Activated T-cell treated with anti-CD3 and anti-CD28 coated beads, Interleukin-2, amount 50 U/mL, for 1 hour (primary cell): ENCODE results near the gene PDZRN4.
"Not testable (repeated sequence)": the region's sequence is repeated elsewhere in the genome, so short reads cannot be mapped to it uniquely, and the experiment has no call there.

Experiments
- DNase-seq: peaks from one replicate; pipeline ENCODE4 v3.0.0-alpha.2; 2020

PDZRN4 gene

DNA sequence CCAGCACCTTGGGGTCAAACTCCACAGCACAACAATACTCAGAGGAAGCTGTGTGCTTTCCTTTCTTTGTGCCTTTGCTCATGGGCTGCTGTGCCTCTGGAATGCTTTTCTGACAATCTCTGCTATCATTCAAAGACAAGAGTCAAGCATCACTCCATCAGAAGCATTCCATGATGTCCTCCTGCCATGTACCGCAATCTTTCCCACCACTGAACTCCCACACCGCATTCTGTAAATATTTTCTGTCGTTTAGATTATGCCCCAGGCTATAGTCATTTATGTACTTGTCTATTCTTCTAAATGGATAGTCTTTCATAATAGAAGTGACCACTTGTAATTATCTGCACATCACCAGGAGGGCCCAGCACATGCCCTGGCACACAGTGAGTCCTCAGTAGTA lies 327.8 kb downstream of the PDZRN4 start:
- DNase-seq: no peak

DNA sequence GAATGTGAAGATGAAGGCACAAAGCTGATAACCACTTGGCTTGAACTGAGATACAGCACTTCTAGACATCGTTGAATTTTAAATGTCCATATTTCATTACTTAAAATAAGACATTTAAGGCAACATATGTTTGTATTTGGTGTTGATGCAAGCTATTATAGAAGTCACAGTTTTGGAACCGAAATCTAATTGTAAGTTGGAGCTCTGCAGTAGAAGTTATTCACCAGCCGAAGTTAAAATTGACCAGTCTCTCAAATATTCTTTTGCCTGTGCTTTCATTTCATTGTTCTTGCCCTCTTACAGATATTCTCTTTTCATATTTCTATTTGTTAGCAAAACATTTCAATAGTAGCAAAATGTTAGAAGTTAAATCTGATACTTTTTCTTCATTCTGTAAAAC lies 332.7 kb downstream of the PDZRN4 start:
- no peak for DNase-seq

DNA sequence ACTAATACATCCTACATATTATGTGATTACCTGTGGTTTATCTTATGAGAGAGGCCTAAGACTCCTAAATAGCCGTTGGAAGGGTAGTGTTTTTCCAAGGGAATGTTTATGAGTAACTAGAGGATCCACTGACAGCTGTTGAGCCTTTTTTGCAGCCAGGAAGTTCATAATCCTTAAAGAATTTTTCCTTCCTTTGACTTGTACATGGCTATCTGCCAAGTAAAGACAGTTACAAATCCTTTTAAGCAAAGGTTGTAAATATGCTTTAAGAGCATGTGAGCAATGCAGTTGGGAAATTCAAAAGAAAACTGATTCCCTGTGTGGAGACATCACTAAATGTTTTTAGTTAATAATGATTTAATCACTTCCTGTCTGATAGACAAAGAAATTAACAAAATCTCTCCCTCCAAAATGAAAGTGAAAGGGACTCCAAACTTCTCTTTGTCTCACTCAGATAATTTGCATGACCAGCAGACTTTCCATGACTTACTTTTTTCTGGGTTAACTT lies 333.8 kb downstream of the PDZRN4 start:
- DNase-seq: no peak

DNA sequence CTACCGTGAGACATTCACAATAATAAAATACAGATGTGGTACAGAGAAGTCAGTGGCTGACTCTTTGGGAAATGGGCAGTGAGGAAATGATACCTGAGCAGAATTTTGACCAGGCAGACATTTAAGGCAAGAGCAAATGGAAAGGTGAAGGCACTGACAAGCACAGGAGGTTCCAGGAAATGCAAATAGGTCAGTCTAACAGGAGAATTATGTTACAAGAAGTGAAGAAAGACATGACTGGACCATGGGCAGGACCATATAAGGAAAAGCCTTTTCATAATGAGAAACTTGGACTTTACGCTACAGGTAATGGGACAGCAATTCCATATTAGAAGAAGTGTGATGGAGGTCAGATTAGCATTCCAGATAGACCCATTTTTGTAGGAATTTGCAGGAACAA lies 338.9 kb downstream of the PDZRN4 start:
- DNase-seq: no peak

DNA sequence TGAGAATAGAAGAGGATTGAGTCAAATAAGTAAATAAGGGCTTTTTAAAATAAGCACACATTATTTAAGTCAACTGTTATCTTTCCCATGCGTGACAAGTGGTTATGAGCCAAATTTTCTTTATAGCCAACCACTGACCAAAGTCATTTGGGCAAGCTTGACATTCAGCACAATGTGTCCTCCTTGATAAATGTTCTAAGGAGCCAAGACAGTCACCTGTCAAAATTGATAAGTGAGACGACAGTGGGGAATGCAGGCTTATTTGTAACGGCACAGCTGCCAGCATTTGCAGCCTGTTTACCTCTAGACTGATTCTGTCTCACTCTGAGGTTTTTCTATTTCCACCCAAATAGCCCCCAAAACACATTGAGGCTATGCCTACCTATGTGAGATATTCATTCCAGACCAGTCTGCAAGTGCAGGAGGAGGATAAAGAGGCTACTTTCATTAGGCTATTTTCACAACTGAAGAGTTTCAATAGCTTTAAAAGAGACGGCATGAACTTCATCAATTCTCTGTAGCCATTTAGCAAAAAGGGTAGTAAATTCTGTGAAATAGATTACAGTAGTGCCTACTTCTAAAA lies 339.5 kb downstream of the PDZRN4 start:
- DNase-seq: no peak

DNA sequence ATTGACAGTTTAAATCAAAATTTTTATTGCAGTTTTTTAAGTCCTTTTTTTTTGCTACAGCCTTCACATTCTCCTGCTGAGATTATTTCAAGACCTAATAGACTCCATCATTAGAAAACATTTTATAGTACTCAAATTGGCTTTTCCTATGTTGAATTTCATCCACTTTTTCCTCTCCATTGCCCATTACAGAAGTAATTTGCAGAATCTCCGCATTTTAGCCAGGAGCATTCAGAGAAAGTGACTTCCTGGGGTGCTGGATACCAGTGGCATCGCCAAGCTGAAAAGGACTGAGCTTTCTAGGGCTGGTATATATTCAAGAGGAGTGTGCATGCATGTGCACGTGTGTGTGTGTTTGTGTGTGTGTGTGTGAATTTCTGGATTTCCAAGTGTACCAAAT lies 340.8 kb downstream of the PDZRN4 start:
- no peak for DNase-seq

DNA sequence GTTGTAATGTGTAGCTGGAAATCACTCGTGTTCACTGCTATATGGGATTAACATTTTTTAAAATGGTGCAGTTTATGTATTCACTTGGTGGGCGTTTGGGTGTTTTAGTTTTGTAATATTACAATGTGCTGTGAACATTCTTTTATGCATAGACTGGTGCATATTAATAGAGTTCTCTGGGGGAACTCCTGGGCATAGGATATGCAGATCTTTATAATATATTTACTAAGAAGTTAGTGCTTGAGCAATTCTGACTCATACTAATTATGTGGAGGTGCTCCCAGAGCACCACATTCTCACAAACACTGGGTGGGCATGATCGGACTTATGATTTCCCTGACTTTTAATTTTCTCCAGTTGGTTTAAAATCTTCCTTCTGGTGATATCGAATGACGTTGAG lies 342.3 kb downstream of the PDZRN4 start:
- DNase-seq: no peak

DNA sequence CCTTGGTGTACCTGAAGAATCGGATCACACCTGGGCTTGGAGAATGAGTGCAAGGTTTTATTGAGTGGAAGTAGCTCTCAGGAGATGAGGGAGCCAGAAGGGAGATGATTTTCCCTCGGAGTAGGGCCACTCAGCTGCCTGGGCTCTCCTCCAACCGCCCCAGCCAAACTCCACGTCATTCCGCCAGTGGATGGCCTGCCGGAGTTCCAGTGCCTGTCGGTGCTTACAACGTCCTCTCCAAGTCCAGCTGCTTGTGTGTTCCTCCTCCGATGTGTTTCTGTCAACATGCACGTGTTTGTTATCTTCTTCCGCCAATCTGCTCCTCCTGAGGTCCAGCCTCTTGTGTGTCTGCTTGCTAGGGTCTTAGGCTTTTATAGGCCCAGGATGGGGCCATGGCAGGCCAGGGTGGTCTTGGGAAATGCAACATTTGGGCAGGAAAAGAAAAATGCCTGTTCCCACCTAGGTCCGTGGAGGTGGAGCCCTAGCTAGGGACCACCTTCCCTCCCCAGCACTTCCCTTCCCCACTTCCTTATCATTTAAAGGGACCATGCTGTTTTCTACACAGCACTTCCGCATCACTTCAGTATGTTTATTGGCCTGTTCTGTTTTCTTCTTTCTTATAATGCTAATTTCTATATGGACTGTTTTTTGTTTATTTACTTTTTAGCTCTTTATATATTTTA lies 343.2 kb downstream of the PDZRN4 start:
- DNase-seq: no peak

DNA sequence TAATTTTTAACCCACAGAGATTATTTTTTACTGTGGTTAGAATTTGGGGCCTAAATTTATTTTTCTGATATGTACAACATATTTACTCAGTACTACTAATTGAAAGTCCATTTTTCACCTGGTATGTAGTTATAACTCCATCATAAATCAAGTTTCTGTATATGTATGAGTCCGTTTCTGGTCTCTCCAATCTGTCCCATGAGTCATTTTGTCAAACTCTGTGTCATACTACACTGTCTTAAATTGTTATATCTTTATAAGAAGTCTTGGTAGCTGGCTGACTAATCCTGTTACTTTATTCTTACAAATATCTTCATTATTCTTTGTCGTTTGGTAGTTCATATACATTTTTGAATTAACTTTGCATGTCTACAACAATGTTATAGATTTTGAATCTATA lies 344.0 kb downstream of the PDZRN4 start:
- DNase-seq: no peak

DNA sequence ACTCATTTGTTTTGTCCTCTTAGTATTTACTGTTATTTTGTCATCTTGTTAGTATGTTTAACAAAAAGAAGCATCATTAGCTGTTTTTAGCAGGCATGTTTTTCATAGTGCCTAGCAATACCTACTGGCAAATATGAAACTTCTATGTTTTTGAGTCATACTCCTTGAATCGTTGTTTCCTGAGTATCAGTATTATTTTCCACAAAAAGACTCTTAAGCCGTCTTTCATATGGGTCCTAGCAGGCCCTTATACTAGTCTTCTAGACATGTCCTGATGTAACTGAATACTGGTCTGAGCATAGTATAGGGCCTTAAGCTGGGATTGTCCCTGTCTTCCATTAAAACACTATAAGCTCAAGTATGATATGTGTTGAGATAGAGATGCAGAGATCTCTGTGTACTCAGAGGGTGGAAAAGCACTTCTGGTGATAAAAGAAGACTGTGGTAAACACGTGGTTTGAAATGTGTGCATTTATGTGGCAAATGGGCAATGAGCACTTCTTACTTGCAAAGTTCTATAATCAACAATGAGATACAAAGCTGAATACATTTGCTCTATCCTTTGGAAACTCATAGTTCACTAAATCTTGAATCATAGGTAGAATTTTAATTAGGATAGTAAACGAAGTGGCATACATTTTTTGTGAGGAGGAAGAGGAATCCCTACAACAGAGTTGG lies 348.8 kb downstream of the PDZRN4 start:
- DNase-seq: no peak

DNA sequence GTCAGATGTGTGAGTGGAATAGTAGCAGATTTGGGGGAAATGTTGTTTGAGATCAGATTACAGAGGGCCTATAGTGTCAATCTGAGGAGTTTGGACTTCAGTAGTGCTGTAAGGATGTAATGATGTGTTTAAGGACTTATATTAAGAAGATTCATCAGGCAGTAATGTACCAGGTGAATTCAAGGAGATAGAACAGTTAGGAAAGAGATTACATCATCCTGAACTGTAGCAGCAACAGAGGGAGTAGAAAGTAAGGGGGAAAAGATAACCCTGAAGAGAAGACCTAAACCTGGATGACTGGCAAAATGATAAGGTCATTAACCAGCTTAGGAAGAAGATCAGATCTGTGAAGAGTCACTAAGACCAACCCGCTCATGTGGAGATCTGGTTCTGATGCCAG lies 349.4 kb downstream of the PDZRN4 start:
- no peak for DNase-seq

DNA sequence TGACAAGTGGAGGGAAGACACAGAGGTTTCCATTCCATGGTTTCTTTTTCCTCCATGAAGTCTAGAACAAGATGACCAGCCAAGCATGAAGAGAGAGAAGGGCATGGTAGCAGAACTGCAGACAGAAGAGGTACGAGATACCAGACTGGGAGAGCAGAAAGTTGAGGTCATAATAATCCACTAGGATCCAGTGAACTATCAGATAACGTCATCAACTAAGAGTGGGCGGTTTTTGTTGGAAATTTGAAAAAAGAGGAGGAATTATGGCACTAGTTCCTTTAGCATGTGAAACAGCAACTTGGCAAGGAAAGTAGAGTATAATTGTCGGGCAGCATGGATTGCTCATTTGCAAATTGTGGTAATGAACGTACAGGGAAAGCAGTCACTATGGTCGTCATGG lies 357.6 kb downstream of the PDZRN4 start:
- DNase-seq: no peak

DNA sequence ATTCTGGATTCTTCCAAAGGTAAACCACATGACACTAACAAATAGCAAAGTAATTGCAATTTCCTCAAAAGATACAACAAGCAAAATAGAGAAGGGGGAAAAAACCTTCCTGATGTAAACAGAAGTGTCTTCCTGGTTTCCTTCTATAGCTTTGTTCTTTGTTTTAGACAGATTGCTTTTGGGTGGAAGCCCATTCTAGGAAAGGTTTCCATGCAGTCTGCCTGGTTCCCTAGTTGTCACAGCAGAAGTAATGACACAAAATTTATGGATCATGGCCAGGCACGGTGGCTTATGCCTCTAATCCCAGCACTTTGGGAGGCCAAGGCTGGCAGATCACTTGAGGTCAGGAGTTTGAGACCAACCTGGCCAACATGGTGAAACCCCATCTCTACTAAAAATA lies 359.0 kb downstream of the PDZRN4 start:
- not testable (repeated sequence) for DNase-seq

DNA sequence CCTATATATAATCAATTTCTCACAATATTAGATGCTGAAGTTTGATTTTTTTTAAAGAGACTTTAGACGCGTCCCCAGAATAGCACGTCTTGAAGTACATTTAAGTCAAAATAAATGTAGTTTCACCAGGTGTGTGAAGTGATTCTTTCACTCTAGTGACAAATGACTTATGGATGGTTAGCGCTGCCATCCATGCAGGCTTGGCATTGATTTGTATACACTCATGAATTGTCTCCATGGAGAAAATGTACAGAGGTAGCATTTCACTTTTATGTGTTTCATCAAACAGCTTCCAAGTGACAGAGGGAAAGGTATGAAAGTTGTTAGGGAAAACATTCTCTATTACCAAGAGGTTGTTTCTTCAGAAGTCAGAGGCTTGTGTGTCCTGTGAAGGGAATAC lies 360.8 kb downstream of the PDZRN4 start:
- no peak for DNase-seq

DNA sequence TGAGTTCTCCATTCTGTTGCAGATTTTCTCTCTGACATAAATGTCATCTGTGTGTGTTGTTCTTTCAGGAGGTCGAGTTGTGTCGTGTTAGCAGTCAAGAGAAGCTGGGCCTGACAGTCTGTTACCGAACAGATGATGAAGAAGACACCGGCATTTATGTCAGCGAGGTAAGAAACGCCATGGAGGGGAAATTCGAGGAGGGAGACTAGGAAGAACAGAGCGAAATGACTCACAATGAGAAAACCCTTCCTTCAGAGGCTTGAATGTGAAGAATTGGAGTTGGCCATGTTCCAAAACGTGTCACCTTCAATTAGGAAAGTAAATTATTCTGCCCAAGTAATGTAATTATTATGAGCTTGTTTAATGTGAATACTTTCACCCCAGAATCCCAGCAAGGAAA lies 364.5 kb downstream of the PDZRN4 start:
- no peak for DNase-seq

DNA sequence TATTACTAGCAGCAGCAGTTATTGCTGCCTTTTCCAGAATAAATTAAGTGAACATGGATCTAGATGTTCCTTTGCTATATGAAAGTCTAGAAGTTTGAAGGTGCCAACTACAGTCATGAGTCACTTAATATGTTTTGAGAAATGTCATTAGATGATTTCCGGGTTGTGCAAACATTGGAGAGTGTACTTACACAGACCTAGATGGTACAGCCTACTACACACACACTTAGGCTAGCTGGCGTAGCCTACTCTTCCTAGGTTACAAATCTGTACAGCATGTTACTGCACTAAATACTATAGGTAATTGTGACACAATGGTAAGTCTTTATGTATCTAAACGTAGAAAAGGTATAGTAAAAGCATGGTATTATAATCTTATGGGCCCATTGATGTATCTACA lies 368.1 kb downstream of the PDZRN4 start:
- DNase-seq: no peak

DNA sequence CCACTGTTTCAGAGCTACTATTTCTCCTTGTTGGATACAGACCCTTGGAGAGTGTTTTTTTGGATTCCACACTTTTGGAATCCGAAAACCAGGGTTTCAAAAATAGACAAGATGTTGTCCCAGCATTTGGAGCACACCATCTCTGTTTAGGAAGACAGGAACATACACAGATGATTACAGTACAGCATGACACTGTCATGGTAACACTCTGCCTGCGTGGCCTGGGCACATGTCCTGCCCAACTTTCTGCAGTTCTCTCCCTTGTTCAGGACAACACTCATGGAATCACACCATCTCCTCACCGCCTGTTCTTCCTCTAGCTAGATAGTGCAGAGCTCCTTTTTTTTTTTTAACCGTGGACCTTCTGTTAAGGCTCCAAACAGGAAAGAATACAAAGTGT lies 369.2 kb downstream of the PDZRN4 start:
- no peak for DNase-seq

DNA sequence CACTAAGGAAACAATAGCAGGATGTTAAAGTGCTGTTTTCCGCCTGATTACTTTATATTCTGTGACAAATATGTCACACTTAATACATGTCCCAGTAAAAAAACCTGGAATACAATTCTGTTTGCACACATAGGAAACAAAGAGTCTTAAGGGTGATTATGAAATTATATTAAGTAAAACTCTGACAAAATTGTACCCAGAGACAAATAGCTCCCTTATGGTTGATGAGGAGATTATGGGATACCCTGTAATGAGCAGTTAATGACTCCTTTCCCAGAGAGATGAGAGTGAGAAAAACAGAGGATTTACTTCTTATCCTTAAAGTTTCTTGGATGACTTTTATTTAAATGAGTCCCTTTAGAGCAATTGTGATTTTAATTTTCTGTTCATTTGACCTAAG lies 370.6 kb downstream of the PDZRN4 start:
- DNase-seq: no peak

DNA sequence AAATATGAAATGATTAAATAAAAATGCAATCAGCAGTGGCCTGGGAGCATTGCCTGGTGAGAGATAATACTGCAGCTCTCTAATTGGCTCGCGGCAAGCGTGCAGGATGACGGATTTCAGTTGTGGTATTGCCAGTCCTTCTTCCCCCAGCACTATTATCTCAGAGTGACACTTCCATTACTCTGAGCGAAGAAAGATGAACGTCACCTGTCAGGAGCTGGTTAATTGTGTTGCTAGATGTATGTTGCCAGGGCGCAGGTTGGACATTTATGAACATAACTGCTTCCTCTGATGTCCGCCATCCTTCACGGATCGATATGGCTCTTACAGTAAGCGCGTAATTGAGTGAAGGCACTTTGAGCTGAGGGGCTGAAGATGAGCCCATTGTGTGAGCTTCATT lies 374.9 kb downstream of the PDZRN4 start:
- no peak for DNase-seq

DNA sequence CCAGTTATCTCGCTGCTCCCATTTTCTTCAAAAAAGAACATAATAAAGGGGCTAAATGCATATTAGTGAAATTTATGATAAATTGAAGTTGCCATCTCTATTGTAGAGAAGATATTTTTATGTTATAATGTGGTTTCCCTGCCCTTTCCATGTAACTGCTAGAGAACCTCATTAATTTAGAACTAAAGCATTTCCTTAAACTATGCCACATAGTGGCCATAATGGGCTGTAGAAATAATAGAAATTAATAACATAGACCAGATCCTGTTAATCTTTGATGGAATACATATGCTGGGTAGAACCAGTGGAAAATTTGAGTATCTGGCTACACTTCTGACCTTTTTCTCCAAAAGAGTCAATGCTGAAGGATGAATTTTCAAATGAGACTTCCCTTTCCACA lies 376.7 kb downstream of the PDZRN4 start:
- no peak for DNase-seq

DNA sequence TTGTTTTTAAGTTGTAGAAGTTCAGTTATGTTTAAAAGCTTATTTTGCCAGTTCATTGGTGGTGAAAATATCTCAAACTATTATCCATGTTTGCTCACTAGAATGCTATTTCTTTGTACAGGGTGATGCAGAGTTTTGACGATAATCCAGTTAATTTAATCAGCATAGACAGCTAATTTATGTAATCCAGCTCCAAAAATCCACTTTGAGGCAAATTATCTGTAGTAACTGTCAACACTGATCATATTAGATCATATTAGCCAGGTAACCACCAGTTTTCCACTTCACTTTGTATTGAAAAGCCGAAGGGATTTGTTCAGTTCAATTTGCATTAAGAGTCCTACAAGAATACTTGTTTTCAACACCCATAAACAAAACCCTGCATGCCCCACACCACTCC lies 378.6 kb downstream of the PDZRN4 start:
- DNase-seq: no peak

DNA sequence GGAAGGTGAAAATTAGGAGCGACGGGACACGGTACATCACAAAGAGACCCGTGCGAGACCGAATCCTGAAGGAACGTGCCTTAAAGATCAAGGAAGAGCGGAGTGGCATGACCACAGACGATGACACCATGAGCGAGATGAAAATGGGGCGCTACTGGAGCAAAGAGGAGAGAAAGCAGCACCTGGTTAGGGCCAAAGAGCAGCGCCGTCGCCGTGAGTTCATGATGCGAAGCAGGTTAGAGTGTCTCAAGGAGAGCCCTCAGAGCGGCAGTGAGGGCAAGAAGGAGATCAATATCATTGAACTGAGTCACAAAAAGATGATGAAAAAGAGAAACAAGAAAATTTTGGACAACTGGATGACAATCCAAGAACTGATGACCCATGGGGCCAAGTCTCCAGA lies 385.3 kb downstream of the PDZRN4 start:
- DNase-seq: no peak

DNA sequence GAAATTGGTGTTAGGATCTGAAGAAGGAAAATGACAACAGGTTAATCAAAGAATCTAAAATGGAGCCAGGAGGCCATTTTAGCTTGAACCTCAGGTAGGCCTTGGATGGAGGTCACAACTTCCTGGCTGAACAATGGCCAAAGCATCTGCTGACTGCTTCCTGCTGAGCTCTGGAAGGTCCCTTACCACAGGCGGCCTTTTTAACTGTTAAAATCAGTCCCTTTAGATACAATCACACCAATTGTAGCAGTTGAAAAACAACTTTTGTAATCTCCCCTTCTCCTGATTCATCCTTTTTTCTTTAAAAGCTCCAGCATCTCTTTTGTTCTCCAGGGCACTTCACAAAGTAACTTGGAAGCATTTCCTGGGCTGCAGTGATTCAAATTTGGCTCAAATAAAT lies 388.8 kb downstream of the PDZRN4 start:
- no peak for DNase-seq

DNA sequence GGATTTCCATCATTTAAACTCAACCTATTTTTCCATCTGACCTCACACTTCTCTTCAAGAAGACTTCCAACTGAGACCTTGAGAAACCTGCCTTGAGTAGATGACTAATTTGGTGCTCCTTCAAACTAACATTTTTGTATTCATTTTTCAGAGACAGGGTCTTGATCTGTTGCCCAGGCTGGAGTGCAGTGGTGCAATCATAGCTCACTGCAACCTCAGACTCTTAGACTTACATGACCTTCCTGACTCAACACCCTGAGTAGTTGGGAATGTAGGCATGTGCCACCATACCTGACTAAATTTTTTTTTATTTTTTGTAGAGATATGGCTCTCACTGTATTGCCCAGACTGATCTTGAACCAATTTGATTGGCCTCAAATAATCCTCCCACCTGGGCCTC lies 389.9 kb downstream of the PDZRN4 start:
- DNase-seq: no peak

DNA sequence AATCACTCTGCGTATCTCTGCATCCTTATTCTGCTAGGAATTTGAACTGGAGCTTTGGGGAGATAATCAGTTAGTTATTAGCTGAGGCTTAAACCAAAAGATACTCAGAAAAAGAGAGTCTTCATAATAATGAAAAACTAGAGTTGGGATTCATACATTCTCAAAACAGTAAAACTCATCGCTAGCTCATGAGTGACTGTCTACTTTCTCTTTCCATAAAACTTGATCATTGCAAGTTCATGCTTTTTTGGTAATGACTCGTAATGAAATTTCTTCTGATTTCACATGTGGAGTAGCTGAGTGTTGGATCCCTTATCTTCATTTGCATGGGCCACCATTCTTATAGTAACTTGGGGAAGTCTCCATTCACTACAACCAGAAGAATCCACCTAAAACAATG lies 397.7 kb downstream of the PDZRN4 start:
- DNase-seq: no peak
